Measurements from ENCODE around the gene AEBP1.

Gene AEBP1

DNA sequence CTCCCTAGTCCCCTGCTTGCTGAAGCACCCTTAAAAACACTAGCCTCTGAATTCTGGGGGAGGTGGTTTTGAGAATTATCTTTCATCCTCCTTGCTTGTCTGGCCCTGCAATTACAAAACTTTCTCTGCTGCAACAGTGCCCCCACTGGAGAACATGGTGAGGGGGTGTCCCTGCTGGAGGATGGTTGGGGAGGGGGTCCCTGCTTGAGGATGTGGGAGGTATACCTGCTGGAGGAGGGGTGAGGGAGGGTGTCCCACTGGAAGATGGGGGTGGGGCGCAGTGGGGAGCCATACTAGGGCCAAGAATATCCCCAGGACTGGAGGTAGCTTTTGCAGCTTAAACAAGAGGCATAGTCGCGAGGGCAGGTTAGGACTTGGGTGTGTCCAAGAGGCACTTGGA, 18.6 kb upstream of the AEBP1 start:
- DNase-seq (ENCODE audit: low read depth) = no peak

DNA sequence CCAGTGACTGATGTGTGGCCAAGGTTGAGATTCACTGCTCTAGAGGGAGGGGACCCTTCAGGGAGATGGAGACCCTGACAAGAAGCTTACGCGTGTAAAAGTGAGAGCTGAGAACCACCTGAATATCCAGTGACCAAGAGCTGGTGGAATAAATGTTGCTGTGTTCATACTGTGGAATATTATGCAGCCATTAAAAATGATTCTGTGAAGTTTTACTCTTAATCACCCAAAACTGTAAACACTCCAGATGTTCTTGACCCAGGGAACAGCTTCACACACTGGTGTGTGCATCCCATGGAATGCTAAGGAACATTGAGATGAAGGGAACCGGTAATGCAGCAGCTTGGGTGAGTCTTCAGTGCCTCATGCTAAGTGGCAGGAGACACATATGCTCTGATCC, 17.5 kb upstream of the AEBP1 start:
- no peak for DNase-seq (ENCODE audit: low read depth)

DNA sequence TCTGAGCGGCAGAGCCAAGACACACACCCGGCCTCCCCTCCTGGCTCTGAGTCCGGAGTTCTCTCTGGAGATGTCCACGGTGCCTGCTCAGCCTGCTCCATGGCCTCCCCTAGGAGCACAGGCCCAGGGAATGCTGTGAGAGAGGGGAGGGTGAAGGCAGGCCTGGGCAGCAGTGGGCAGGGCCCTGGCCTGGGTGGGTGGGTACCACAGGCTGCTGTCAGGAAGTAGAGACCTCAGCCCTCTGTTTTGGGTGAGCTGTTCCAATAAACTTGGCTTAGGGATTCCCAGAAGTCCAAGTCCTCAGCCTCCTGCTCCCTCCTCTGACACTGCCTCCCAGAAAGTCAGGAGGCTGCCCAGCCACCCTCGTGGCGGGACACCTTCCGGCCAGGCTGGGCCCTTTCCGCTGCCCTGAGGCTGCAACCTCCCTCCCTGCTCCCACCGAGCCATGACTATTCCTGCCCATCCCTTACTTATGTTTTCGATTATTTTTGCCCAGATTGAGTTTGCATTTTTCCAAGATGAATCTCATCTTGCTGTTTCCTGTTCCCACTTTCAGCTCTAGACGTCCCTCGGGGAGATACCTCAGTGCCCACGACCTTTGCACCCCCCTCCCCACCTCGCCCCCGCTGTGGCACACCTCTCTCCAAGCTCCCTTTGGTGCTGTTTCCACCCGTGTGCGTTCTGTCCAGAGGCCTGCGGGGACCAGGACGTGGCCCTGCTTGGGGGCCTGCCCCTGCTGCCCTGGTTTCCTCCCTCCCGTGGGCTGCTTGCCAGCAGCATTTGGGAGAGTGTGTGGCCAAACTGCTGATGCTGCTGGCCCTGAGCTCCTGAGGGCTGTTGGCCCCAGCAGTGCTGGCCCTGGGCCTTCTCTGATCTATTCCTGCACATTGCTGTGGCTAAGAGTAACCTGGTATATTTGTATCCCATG, 16.0 kb upstream of the AEBP1 start:
- no peak for DNase-seq (ENCODE audit: low read depth)

DNA sequence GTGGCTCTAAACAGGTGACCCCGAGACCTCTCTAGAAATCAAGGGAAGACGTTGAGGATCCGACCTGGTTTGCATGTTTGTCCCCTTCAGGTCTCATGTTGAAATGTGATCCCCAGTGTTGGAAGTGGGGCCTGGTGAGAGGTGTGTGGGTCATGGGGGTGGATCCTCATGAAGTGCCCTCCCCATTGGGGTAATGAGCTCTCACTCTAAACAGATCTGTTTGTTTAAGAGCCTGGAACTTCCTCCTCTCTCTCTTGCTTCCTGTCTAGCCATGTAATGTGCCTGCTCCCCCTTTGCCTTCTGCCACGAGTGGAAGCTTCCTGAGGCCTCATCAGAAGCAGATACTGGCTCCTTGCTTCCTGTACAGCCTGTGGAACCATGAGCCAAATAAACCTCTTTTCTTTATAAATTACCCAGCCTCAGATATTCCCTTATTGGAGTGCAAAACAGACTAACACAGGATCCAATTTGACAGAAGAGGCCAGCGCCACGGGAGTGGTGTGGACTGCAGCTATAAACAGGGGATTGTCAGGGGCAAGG, 11.0 kb upstream of the AEBP1 start:
- no peak for DNase-seq (ENCODE audit: low read depth)

DNA sequence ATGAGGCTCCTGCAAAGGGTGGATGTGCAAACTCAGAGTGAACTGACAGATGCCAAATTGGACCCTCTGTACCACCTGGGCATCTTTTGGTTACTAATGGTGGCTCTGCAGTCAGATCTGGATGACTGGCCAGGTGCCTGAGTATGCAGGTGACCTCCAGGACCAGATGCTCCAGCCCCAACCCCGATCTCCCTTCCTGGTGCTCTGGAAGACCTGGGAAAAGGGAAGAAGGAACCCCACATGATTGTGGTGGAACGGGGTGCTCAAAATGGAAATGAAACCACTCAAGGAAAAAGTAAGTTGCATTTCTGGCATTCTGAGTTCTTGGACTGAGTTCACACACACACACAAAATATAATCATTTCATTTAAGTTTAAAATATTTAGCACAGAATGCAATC, 9.8 kb upstream of the AEBP1 start:
- DNase-seq (ENCODE audit: low read depth) = no peak

DNA sequence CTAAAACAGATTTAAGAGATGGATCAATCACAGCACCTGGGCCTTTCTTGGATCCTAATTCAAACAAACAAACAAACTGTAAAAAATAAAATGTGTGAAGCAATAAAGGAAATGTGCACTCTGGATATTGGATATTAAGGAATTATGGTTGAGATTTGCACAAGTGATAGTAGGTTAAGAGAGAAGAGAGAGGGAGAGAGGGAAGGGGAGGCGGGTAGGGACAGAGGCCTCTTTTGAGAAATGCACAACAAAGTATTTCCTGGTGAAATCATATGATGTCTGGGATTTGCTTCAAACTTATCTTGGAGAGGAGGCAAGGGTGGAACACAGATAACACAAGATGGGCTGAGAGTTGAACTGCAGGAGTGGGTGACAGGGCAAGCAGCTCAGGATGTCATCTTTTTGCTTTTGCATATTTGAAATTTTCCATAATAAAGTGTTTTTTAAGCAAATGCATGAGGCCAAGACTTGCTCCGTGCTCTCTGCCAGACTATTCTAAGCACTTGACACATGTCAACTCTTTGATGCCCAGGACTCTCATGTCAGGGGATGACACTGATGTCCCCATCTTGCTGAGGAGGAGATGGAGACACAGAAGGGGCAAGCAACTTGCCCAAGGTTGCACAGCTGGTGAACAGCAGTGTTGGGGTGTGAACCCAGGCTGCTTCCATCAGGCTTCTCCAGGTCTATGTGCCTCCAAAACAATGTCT, 9.1 kb upstream of the AEBP1 start:
- DNase-seq (ENCODE audit: low read depth) = no peak

DNA sequence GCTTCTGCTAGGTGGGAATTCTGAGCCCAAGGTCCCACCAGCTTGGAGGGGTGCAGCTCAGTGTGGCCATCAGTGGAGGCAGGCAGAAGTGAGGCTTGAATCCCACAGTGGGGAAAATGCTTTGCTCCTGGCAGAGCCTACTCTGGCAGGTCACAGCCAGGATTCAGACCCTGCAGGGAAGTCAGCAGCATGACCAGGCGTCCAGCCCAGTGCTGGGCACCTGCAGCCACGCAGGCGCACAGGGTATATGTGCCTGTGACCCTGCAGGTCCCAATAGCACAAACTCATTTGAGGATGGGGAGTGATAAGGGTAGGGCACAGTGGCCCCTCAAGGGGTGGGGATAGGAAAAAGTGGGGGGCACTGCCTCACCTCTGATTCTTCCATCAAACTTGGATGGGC, 8.4 kb upstream of the AEBP1 start:
- DNase-seq (ENCODE audit: low read depth) = no peak

DNA sequence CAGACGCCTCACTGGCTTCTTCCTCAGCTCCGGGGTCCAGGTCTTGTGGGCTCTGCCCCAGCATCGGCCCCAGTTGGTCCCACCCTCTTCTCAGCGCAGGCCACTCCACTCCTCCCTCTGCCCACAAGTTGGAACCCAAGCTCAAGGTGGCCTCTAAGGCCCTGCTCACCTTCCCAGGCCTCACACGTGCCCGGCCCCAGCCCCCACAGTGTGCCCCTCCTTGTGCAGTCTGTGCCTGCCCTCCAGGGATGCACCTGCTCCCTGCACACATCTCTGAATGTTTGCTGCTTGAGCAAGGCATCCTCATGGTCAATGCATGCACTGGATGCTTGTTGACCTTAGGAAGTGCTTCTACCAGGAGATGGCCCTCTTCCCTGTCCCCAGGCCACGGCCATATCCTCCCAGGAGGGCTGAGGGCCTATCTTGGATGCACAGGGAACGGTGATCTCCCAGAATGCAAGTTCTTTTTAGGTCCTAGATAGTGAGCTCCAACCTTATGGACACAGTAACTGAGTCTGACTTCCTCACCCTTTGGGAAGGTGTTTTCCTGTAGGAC, 7.7 kb upstream of the AEBP1 start:
- no peak for DNase-seq (ENCODE audit: low read depth)

DNA sequence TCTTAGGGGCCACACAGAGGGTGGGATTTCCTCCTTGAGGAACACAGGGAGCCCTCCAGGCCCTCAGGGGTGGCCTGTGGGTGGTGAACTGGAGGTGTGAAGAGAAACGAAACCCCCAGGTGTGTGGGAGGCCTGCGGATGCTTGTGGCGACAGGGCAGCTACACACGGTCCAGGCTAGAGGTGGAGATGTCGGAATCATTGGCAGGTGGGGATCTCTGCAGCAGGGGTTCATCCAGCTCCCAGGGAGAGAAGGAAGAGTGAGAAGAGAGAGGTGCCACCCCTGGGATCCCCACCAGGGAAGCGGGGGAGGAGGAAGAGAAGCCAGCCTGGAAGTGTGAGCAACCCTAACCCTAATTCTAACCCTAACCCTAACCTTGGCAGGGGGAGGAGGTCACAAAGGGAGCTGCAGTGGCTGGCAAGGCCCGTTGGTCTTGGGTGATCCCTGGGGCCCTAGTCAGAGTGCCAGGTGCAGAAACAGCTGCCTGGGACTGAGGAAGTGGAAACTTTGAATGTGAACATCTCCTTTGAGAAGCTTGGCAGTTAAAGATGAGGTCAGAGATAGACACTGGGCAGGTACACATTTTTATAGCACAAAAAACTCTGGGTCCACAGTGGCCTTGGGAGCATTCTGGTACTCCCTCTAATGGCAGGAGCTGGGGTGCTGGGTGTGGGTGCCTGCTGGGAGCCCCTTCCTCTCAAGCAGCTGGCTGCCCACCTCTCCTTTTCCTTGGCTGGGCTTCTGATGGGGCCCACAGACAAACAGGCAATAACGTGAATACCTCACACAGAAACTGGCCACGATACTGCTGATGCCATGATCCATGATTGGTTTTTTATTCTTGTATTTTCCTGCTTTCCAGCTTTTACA, 6.8 kb upstream of the AEBP1 start:
- DNase-seq (ENCODE audit: low read depth) = no peak

DNA sequence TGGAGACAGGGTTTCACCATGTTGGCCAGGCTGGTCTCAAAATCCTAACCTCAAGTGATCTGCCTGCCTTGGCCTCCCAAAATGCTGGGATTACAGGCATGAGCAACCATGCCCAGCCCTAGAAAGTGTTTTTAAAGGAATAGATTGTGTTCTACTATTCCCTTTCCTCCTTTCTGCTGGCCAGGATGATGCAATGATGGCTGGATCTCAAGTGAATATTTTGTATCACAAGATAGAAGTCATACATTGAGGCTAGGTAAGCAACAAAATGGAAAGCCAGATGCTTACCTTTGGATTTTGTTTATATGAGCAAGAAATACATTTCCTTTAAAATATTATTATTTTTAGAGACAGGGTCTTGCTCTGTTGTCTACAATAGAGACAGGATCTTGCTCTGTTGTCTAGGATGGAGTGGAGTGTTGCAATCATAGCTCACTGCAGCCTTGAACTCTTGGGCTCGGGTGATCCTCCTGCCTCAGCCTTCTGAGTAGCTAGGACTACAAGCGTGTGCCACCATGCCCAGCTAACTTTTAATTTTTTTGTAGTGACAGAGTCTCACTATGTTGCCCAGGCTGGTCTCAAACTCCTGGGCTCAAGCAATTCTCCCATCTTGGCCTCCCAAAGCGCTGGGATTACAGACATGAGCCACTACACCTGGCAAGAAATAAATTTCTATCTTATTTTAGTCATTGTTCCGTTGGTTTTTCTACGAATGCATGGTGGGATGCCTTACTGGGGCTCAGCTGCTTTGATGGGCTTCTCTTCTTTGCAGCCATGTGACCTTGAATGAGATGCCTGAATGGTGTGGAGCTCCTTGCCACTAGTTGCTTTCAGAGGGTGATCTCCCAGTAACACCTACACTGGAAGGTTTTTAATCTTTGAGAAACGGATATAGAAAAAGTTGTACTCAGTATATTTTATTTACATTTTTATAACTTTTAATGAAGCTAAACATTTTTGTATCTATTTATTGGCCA, 5.8 kb upstream of the AEBP1 start:
- DNase-seq (ENCODE audit: low read depth) = no peak

DNA sequence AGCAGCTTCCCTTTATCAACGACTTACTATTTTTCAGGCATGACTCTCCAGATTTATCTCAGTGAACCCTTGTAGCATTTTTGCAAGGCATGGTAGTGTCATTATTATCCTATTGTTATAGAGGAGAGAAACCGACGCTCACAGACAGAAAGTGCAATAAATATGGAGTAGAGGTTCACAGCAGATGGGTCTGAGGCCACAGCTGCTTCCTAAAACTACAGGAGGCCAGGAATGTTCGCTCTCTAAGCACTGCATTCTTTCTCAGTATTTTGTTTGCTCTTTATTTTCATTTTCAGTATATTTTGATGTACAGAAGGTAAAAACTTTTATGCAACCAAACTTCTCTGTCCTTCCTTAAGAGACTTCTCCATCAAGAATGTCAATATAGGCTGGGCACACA, 4.5 kb upstream of the AEBP1 start:
- DNase-seq (ENCODE audit: low read depth) = no peak

DNA sequence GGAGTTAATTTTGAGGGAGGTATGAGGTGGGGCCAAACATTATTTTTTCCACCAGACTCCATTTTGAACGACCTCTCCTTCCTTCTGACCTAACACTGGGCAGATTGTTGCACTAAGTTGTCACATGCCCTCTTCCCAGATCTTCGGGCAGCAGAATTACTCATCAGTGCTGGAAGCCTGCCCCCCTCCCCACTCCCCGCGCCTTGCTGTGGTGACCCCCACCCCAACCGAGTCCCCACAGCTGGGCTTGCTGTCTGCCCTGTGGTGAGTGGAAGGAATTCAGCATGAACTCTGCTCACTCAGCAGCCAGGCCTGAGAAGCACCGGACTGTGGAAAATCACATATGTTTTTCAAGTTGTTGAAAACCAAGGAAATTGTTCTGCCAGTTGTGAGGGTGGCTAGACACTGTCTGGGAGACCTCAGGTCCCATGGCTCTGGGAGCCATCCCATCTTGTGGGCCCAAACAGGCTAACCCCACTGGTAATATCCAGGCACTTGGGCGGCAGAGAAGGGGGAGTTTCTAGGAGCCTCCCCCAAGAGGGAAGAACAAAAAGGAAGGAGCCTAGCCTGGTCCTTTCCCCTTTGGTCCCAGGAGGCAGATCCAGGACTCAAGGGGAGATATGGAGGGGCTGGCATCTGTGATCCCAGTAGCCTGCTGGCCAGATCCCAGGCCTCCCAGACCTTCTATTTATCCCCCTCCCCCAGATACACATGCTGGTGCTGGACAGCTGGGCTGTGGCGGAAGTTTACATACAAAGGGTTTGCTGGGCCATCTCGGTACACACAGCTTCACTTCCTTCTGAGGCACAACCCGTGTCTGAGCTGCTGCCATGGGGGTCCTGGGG, 3.5 kb upstream of the AEBP1 start:
- no peak for DNase-seq (ENCODE audit: low read depth)

DNA sequence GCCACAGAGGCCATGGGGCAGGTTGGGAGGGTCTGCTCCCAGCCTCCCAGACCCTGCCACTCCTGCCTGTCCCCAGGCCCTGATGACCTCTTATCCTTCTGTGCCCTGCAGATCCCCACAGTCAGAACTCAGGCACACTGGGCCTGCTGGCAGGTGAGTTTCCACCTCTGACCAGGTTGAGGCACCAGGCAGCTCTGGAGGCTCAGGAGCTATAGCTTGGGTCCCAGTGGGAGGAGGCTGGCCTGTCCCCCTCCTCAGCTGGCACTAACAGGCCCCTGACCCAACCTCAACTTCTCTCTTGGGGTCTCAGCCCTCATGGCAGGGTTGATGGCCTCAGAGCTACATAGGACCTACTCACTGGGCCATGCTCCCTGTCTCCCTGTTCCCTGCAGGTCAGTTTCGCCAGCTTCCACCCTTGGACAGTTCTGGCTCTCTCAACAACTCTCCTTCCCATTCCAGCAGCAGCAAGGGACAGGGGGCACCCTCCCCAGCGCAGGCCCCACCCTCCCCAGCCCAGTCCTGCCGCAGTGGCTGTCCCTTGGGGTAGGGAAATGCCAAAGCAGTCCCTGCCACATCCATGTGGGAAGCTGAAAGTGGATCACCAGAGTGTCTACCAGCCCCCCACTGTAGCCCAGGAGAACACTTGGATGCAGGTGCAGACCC, 2.7 kb upstream of the AEBP1 start:
- DNase-seq (ENCODE audit: low read depth) = no peak

DNA sequence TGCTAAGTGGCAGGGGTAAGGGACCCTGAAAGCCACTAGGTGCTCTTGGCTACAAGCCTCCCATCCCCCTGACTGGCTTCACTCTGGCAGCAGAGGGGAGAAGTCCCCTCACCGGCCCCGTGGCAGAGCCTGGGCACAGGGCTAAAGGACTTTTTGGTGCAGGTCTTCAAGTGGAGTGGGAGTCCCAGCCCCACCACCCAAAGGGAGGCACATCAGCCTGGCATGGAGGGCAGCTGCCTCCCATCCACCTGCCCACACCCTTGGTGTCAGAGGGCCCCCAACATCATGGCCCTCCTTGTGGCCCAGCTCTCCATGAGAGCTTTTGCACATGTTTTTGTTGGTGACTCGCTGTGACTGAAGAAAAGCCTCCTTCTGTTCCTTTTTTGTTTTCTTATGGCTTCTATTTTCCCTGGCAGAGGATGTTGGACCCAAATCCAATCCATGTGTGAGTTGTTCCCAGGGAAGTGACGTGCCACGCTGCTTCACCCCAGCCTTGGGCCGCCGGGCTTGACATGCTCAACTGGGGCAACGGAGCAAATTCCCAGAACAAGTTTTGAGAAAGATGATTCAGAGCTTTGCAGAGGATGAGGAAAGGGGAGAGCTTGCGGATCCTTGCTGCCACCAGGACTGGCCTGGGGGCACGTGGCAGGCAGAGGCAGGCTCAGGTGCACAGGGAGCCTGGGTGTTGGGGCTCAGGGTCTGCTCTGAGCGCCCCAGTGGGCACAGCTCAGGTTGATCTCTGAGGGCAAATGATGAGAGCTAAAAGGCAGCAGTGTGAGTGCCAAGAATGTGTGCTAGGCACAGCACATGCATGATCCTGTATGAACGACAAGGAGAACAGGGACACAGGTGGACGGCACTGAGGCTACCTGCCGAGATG, 1.9 kb upstream of the AEBP1 start:
- DNase-seq (ENCODE audit: low read depth) = no peak

DNA sequence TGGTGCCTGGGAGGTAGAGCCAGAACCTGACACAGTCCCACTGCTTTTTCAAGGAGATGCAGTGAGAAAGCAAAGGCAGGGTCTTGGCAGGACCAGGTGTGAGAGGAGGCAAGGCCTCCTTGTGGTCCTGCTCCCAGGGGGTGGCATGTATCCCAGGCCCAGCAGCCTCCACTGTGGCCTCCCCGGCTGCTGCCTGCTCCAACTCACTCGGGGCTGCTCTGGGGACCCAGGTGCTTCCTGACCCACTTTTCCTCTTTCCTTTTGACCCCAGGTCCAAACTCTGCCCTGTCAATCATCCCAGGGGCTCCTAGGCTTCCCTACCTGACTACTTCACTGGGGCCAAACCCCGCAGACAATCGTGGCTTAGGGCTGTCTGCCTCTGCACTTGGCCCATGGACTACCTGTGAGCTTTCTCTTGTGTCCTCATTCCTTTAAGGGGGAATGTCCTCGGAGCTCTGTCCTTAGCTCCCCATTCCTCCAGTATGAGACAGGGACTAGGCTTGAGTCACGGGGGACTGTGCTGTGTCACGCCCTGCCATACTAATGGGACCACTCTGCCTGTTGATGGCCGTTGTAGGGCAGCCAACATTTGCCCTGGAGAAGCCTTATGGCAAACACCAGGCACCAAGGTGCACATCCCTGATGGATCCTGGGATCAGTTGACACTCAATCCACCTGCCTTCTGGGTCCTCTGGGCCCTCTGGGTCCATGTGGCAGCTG, 1.1 kb upstream of the AEBP1 start:
- DNase-seq (ENCODE audit: low read depth) = no peak

DNA sequence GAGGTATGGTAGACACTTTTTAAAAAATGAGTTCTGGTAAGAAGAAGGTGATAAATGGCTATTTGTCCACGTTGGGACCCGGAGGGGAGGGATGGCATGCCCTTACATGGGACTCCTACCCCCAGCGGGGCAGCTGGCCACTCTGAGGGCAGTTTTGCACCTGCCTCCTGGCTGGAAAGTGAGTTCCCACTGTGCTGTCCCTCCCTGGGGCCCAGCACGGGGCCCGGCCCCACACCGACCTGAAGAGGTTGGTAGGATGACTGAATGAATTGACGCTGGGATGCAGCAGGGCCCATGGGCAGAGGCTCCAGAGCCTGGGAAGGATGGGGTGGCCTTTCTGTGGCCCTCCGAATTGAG, 601 bp upstream of the AEBP1 start:
- no peak for DNase-seq (ENCODE audit: low read depth)

Data from stimulated activated CD8-positive, alpha-beta memory T cell treated with anti-CD3 and anti-CD28 coated beads, Interleukin-4, amount 100 ng/mL, for 24 hours (primary cell).